Measurements from ENCODE around the gene PDE3B.
A peak's percentile ranks its signal among the peaks of the same experiment; 100 is the strongest.
"Not testable (repeated sequence)": the region's sequence is repeated elsewhere in the genome, so short reads cannot be mapped to it uniquely, and the experiment has no call there.

The PDE3B gene

GRCh38 chr11:14641801-14642200 is 1.8 kb upstream of the PDE3B start:
- no peak for DNase-seq (ENCODE audit: low spot score)

DNA sequence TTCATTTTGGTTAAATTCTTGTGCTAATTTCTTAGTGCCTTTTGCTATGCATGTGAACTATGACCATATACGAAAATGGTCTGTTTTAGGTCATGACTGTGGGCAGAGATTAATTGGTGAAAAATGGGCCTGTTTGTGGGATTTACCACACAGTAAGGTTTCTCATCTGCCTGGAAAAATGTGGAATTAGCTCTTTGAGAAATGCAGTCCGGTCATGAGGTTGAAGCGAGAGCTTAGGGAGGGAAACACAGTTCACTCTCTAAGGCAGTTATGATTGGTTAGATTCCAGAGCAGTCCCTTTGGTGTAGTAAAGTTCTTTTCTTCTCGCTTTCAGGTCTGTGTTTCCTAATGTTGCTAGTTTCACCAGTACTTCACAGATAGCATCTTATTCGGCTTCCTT is 1.2 kb upstream of the PDE3B start:
- DNase-seq (ENCODE audit: low spot score): no peak

DNA sequence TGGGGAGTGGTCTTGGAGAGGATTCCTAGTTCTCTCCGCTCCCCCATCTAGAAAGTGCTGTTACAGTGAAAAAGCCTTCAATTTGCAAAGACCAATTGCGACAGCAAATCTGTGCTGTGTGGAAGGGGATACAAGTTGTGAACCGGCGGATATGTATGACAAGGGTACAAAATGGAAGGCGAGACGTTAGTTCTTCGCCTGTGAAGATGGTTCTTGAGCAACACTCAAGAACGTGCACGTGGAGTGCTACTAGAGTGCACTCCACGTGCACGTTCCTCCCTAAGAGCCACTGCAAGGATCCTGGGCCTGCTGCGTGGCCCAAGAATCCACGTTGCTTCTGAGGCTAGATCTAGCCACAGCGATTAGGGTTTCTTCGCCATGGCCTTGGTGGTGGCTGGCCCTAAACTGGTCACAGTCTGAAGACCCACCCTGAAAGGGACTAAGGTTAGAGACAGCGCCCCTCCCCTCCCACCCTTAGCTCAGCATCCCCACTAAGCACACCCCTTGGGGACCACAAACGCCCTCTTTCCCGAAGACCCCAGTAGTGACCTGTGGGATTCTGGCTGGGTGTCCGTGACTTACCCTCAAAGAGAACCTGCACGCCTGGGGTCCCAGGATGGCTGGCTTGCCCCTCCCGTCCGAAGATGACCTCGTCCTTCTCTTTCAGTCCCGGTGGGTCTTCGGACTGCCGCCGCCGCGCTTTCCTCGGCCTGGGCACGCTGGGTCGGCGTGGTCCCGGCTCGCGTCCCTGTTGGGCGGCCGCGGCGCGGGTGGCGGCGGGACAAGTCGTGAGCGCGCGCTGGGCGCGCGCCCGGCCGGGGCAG is 519 bp upstream of the PDE3B start:
- DNase-seq (ENCODE audit: low spot score): no peak

DNA sequence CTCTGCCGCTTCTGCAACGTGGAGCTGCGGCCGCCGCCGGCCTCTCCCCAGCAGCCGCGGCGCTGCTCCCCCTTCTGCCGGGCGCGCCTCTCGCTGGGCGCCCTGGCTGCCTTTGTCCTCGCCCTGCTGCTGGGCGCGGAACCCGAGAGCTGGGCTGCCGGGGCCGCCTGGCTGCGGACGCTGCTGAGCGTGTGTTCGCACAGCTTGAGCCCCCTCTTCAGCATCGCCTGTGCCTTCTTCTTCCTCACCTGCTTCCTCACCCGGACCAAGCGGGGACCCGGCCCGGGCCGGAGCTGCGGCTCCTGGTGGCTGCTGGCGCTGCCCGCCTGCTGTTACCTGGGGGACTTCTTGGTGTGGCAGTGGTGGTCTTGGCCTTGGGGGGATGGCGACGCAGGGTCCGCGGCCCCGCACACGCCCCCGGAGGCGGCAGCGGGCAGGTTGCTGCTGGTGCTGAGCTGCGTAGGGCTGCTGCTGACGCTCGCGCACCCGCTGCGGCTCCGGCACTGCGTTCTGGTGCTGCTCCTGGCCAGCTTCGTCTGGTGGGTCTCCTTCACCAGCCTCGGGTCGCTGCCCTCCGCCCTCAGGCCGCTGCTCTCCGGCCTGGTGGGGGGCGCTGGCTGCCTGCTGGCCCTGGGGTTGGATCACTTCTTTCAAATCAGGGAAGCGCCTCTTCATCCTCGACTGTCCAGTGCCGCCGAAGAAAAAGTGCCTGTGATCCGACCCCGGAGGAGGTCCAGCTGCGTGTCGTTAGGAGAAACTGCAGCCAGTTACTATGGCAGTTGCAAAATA is 816 bp downstream of the PDE3B start:
- DNase-seq (ENCODE audit: low spot score): peak; percentile 33

- DNase-seq (ENCODE audit: low spot score): peak; percentile 75
Observed at GRCh38 chr11:14645015-14645912, 1.7 kb downstream of the PDE3B start.

DNA sequence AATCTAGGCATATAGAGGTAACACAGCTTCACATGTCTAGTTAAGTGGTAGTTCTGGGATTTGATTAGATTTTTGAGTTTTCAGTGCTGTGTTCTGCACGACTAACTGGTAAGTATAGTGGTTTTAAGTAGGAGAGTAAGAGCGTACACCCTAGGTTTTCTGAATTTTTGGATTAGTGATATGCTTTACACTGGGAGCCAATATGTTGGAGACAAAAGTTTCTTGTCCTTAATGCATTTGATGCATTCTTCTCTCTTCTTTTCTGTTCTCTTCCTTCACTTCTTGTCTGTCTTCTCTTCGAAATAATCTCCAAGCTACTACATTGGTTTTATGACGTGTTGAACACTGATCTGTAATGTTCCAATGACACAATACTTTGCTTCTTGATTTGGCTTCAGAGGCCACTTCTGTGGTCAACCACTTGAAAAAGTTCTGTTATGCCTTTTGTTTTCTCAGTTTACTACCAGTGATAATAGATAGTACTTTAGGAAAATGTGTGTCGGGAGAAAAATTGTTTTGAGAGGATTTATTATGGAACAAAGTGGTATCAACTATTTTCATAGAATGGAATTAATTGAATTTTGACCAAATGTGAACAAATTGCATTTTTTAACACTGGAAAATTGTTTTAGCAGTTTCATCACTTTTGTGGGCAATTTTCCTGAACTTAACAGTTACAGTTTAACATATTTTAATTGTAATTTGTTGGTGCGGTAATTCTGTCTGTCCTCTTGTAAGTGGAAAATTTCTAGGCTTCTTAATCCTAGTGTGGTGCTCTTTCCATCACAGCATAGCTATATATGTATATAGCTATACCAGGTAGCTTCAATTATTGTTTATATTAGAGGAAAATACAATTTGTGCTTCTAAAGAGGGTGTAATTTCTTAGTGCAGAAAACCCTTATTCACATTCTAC is 2.6 kb downstream of the PDE3B start:
- no peak for DNase-seq (ENCODE audit: low spot score)

GRCh38 chr11:14650064-14650463 is 6.5 kb downstream of the PDE3B start:
- DNase-seq (ENCODE audit: low spot score): no peak

DNA sequence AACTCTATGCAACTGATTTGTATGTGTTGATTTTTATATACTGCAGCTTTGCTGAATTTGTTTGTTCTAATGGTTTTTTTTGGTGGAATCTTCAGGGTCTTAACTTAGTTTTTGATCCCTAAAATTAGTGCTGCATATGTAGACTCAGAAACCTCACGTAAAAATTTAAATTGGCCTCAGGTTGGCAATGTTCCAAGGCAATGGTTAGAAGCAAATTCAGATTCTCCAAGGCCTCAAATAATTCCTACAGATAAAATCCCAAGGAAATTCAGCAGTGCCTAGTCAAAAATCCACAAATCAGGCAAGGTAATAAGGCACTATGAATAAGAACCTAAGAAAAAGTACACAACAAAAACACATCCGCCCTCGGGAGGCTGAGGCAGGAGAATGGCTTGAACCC is 9.5 kb downstream of the PDE3B start:
- no peak for DNase-seq (ENCODE audit: low spot score)

GRCh38 chr11:14655435-14655834 is 11.8 kb downstream of the PDE3B start:
- DNase-seq (ENCODE audit: low spot score): no peak

- DNase-seq (ENCODE audit: low spot score): no peak
Observed at GRCh38 chr11:14656536-14657457, 13.2 kb downstream of the PDE3B start.

DNA sequence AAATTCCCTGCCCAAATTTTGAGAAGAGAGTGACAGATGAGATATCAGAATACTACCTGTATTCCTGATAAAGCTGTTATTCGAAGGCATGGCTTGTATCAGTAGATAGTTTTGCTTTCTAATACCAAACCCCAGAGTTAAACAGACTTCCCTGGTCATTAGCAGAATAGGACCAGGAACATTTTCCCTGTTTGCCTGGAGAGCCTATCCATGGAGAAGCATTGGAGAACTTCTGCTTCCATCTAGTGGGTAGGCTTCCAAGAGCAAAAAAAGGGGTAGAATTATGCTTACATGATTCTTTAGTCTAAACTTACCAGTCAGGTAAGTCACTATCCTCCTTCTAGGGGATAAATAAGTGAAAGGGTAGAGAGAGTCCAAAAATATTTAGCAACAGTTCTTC is 14.2 kb downstream of the PDE3B start:
- no peak for DNase-seq (ENCODE audit: low spot score)

GRCh38 chr11:14664926-14665325 is 21.3 kb downstream of the PDE3B start:
- DNase-seq (ENCODE audit: low spot score): not testable (repeated sequence)

- not testable (repeated sequence) for DNase-seq (ENCODE audit: low spot score)
Observed at GRCh38 chr11:14667329-14667728, 23.7 kb downstream of the PDE3B start.

GRCh38 chr11:14668731-14669301 is 25.2 kb downstream of the PDE3B start:
- no peak for DNase-seq (ENCODE audit: low spot score)

GRCh38 chr11:14669499-14669898 is 25.9 kb downstream of the PDE3B start:
- no peak for DNase-seq (ENCODE audit: low spot score)

DNA sequence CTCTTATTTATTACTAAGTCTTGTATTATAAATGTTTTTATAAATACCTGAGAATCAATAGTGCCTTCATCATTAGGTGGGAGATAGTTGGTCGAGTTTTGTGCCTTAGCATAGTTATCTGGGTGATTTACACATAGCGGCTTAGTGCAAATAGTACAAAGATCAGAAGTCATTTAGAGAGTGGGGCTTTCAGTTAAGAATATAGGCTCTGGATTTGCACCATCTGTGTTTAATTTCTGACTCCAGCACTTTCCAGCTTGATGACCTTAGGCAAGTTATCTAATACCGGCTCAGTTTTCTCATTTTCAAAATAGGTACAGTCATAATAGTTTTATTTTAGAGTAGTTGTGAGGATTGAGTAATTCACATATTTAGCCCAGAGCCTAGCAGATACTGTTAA is 26.4 kb downstream of the PDE3B start:
- DNase-seq (ENCODE audit: low spot score): no peak

DNA sequence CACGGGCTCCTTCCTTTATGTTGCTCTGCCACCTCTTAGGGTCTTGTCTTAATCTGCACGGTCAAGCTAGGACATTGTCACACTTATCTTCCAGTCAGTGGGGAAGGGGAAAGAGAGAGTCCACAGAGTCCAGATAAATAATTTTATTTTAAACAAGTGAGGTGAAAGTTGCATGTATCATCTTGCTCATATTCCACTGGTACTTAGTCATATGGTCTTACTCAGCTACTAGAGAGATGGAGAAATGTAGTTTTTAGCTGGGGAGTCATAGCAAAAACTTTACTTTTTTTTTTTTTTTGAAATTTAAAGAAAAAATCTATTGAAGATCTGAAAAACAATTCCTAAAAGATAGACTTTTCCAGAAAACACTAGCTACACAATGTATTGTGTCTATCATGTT is 29.0 kb downstream of the PDE3B start:
- DNase-seq (ENCODE audit: low spot score): no peak

- DNase-seq (ENCODE audit: low spot score): no peak
Observed at GRCh38 chr11:14673421-14673820, 29.8 kb downstream of the PDE3B start.

GRCh38 chr11:14673824-14674405 is 30.3 kb downstream of the PDE3B start:
- DNase-seq (ENCODE audit: low spot score): no peak
